IPS DF 4.7 (cell line): ENCODE data around the gene CFAP410.

ENCODE experiments used
- DNase-seq: peaks from one replicate; pipeline ENCODE4 v3.0.0-alpha.2; 2013; ENCODE audit warnings: low spot score; ENCODE audit errors: extremely low read depth

The CFAP410 gene

DNA sequence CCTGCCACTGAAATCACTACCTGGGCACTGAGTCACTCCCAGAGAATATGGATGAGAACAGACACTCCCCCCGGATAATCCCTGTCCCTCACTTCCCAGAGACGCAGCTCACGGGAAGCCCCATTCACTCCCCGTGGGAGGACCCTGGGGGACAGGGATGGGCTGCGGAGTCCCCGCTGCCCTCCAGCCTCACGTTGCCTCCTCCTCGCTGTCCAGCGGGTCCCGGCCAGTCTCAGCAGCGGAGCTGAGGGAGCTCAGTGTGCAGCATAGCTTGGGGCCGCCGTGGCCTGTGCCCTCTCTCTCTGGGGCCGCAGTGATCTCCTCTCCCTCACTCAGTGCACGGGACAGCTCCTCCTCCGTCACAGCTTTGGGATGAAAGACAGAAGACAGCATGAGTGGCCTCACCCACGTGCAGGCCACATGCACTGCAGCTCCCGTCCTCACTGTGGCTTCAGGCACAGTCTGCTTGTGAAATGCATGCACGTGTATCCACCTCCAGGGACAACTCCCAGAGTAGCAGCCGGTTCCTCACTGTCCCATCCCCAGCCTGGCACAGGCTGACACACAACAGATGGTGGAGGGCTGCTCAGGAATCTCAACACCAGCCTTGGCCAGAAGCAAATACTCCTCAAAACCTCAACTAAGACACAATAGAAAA lies 7.4 kb downstream of the CFAP410 start:
- DNase-seq, result no peak

- no peak for DNase-seq
These were observed 8.0 kb downstream of the CFAP410 start for GRCh38 chr21:44331209-44331608.

GRCh38 chr21:44330698-44331097 lies 8.5 kb downstream of the CFAP410 start:
- no peak for DNase-seq

DNA sequence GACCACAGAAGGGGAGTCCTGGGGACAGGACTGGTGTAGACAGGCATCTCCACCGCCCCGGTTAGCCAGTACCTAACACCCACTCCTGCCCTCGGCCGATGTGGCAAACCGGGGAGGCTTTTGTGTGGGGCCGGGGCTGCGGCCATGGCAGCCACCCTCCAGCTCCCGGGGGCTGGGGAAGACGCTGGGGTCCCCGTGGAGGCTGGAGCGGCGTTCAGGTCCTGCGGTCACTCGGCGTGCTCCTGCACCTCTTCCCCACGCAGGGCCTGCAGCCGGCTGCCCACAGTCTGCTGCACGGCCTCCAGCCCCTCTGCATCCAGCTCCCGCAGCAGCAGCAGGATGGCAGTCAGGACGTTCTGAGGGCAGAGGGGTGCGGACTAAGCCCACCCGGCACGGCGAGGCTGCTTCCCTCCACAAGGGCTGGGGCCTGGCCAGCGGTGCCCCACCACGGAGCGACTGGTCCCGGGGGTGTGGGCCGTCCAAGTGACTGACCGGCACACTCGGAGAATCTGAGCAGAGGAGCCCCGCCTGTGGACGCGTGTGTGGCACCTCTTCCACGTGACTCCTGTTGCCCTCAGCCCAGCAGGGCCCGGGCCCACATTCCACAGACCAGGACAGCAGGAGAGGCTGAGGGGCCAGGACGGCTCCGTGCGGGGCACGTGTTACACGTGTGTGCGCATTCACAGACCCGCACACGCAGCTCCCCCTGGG lies 9.1 kb downstream of the CFAP410 start:
- DNase-seq, result no peak

DNA sequence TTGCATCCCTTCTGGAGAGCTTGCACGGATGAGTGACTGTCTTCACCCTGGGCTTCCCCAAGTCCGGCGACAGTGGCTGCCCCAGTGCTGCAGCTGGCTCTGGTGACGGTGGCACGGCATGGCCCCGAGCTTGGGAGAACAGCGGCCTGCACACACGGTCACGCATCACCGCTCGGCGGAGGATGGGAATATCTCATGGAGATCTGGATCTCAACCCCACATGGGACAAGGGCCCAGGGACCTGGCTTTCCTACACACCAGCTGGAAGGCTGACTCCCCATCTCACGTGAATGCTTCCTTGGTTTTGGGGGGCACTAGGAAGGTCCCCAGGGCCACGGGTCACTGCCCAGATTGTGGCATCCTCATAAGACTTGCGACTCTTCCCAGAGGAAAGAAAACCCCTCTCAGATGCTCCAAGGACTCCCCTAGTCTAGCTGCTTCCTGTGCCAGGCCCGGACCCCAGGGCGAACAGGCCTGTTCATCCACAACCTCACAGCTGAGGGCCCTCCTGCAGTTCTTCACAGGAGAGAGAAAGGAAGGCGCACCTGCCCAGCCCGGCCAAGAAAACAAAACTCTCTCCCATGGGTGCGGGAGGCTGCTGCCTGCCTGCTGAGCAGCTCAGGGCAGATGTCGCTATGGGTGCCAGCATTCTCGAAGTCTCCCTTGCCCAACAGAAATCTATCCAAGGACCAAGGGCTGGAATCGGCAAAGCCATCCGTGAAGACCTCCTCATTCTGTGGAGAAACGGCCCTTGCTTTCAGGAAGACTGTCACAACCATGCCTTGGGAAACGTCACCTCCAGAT lies 9.9 kb downstream of the CFAP410 start:
- no peak for DNase-seq

DNA sequence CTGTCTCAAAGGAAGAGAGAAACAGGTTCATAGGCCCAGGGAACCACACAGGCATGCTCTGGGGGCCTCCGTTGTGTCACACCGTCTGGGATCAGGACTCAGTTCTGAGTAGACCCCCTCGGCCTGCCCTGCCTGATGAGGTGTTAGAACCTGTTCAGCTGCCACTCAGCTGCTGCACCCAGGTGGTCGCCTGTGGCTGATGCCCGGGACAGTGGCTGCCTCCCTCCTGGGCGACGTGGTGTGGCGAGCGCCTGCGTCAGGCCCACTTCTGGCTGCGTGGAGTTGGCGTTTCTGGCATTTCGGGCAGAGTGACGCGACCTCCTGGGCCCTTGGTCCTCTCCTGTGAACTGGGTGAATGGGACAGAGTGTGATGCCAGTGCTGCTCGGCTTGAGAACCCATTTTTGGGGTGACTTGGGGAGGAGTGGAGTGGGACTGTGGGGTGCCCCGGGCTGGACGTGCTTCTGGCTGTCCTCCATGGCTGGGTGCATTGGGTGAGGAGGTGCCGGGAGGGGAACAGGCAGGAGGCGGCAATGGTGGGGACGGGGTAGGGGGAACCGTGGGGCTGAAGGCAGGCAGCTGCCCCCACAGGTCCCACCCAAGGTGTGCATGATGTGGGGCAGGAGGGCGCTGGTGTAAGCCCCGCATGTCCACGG lies 10.8 kb downstream of the CFAP410 start:
- DNase-seq, result no peak

DNA sequence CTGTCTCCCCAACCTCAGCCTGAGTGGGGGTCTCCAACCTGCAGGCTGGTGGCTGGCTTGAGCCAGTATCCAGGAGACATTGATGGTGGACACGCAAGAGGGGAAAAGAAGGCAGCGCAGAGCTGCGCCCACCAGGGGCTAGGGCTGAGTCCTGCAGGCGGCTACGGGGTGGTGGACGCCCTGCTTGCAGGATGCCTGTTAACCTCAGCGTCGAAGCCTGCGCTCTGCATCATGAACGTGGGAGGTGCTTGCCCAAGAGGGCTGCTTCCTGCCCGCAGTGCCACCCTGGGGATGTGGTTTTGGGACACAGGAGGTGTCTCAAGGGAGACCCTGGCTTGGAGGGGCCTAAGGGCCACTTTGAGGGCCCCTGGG lies 11.6 kb downstream of the CFAP410 start:
- no peak for DNase-seq

- no peak for DNase-seq
These were observed 12.2 kb downstream of the CFAP410 start for GRCh38 chr21:44326716-44327602.

- no peak for DNase-seq
These were observed 12.9 kb downstream of the CFAP410 start for GRCh38 chr21:44326272-44326647.

- no peak for DNase-seq
These were observed 13.6 kb downstream of the CFAP410 start for GRCh38 chr21:44325386-44326271.

DNA sequence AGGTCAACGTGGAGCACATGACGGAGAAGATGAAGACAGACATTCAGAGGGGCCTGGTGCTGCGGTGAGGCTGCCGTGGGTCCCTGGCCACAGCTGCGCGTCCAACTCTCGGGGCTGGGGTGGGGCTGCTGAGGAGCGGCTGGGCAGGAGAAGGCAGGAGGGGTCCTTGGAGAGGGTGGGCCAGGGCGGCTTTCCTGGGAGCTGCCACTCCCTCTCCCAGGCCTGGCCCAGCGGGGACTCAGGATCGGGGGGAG lies 14.4 kb downstream of the CFAP410 start:
- DNase-seq, result no peak

- no peak for DNase-seq
These were observed 14.9 kb downstream of the CFAP410 start for GRCh38 chr21:44324106-44324853.

GRCh38 chr21:44323591-44323990 lies 15.6 kb downstream of the CFAP410 start:
- no peak for DNase-seq

DNA sequence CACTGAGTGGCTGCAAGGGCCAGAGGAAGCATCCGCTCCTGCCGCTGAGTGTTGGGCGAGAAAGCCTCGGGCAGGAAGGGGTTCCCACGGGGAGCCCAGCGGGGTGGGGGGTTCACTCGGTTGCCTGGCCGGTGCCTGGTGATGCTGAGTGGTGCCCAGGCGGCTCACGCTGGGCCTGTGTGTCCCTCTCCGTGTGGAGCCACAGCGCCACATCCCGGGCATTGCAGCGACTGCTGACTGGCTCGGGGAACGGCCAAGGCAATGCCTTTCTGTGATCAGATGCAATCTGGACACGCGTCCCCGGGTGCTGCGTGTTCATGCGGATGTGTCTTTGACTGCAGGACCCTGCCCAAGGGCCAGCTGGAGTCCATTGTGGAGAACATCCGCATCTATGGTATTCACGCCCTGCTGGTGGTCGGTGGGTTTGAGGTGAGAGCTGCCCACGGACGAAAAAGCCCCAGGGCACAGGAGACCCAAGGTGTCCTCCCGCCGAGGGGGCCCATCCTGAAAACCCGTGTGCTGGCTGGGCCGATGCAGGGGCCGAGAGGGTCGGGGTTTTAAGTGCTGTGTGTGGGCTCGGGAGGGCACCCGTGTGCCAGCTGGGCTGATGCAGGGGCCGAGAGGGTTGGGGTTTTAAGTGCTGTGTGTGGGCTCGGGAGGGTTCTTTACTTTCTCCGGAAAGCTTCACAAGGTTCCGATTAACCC lies 16.4 kb downstream of the CFAP410 start:
- no peak for DNase-seq

DNA sequence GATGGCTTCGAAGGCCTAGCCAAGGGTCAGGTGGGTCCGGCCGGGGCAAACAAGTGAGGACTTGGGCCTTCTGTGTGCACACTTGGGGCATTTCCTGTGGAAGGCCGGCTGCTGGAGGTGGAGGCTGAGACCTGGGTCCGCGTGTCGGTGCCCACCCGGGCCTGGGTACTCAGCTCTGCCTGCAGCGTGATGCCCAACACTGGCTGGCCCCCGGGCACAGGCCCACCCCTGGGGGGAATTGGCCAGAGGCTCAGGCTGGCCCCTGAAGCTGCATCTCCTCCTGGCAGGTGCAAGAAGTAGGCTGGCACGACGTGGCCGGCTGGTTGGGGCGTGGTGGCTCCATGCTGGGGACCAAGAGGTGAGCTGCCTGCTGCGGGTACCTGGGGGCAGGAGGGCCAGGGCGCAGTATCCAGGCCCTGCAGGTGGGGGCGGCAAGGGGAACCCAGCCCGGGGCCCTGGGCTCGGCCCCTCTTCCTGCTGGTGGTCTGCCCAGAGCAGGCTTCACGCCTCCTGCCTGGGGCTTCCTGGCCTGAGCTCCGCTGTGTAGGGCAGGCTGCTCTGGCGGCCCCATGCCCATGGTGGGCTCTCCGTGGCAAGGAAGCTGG lies 17.2 kb downstream of the CFAP410 start:
- DNase-seq, result no peak

- no peak for DNase-seq
These were observed 18.3 kb downstream of the CFAP410 start for GRCh38 chr21:44320847-44321246.

DNA sequence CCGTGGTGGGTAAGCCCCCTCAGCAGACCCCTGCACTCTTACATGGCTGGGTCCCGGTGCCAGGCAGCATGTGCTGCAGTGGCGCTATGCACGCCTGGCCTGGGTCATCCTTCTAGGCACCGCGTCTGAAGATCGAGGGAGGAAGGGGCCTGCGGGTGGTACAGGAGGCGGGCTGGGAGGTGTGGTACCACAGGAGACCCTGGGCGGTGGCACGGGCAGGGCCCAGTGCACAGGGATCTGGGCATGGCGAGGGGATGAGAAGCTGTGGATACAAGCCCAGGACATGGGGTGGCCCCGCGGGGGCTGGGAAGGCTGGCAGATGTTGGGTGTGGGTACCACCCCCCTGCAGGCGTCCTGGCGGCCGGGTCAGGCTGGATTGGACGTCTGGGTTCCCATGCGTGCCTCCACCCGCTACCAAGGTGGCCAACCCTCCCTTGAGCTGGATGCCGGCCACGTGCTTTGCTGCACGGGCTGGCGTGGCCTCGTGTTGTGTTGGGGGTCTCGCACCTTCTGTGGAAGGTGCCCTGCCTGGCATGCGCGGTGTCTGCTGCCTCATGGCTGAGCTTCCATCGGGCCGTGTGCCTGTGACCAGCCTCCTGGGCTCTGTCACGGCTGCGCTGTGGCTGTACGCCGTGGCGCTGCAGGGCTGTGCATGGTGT lies 19.7 kb downstream of the CFAP410 start:
- DNase-seq, result no peak
